Activated gamma-delta T cell treated with Interleukin-2 at 50 U/mL for 16 hours (primary cell): ENCODE results near the gene QRFPR.
A peak's percentile ranks its signal among the peaks of the same experiment; 100 is the strongest.
"Not testable (repeated sequence)": the region's sequence is repeated elsewhere in the genome, so short reads cannot be mapped to it uniquely, and the experiment has no call there.

Source experiments
- DNase-seq: peaks from one replicate; pipeline ENCODE4 v3.0.0-alpha.2; 2020

Gene QRFPR

DNA sequence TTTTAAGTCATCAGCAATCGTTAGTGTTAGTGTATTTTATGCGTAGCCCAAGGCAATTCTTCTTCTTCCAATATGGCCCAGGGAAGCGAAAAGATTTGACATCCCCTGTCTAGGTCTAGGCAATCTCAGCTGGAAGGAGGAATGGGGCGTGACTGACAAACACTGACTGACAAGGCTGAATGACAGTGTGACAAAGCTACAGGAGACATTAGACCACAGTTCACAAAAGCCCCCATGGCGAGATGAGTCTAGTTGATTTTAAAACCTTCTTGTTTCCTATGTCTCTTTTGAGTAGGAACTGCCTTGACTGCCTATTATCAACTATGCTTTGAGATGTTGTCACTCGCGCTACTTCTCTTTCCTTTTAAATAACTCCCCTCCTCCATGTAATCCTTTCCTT, 42.3 kb downstream of the QRFPR start:
- no peak for DNase-seq

GRCh38 chr4:121336706-121337105, 44.1 kb downstream of the QRFPR start:
- no peak for DNase-seq

DNA sequence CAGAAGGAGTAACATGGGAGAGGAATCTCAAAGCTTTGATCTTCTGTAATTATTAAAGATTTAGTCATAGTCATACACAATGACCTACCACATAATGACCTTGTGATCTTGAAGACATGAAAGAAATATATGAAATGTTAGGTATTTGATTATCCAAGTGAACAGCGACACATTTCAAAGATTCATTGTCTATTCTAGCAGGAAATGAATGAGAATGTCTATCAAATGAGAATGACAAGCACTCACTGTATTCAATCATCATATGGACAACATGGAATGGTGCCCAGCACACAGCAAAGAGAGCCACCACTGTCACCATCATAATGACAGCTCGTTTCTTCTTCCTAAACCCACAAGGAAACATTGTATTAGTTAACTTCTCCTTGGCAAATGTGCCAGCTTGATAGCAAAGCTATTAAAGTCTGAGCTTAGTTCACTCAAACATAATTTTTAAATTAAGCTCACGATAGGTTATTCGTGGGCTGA, 50.6 kb downstream of the QRFPR start:
- no peak for DNase-seq

GRCh38 chr4:121326597-121326996, 54.2 kb downstream of the QRFPR start:
- no peak for DNase-seq

- no peak for DNase-seq
Measured at GRCh38 chr4:121324331-121324730, 56.5 kb downstream of the QRFPR start.

DNA sequence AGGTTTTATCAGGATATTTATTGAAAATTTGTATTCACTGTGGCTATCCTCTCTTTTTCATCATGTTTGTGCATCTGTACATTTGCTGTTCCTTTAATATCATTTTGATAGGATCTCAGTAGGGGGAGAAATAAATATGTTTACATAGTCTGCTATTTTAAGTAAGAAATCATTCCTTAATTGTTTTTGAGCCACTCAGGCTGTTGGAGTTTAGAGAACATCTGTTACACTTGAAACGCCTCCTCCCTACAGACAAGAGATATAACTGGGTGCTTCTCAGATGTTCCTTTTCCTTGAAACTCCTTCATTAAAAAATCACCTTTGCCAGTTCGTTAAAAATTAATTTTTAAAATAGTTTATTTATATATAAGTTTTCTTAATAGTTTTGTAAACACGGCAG, 59.4 kb downstream of the QRFPR start:
- no peak for DNase-seq

DNA sequence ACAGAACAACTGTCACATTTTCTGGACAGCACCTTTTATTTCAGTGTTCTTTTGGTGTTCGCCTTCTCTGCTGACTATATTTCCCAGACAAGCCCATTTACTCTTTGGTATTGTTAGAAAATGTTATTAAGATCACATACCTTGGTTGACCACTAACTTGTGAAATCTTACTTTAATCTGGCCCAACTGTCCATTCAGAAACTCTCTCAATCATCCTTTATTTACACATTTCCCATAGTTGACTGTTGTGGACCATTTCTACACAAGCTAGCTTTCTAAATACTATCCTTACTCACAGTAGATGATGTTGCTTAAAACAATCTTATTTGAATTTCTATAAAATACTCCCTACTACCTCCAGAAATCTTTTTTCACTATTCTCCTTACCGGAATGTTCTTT, 64.7 kb downstream of the QRFPR start:
- no peak for DNase-seq

DNA sequence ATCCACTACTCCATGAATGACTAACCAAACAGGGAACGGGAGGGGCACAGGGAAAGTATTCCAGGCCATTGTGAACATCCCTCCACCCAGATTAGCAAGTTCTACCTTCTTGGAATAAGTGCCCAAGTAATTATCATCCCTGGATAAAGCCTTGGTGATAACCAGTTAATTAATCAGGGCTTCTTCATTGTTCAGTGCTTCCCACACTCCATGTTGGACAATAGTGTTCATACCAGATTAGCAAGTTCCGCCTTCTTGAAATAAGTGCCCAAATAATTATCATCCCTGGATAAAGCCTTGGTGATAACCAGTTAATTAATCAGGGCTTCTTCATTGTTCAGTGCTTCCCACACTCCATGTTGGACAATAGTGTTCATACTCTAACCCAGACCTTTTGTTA, 67.4 kb downstream of the QRFPR start:
- not testable (repeated sequence) for DNase-seq

DNA sequence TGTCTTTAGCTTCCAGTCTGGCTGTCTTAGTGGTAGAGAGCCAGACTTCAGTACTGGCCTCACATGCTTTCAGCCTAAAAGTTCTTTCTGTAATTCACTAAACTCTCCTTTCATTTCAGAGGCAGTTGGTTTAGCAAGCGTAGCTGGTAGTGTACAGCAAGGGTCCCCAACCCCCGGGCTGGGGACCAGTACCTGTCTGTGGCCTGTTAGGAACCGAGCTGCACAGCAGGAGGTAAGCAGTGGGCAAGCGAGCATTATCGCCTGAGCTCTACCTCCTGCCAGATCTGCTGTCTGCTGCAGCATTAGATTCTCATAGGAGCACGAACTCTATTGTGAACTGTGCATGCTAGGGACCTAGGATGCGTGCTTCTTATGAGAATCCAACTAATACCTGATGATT, 72.0 kb downstream of the QRFPR start:
- no peak for DNase-seq

DNA sequence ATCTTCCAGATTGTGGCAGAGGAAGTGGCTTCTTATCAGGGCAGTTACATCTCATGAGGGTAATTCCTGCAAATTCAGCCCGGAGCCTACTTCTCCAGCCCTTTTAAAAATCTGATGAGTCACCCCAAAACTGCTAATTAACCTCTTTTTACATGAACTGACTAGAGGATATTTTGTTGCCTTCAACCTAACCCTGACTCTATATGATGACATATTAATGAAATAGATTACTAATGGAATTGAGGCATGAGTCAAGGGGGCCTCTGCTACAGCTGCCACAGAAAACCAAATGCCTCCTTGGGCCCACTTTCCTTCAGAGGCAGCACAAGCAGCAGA, 72.5 kb downstream of the QRFPR start:
- DNase-seq = no peak

GRCh38 chr4:121307445-121308327, 73.1 kb downstream of the QRFPR start:
- DNase-seq = peak; percentile 27

- no peak for DNase-seq
Measured at GRCh38 chr4:121306931-121307330, 73.9 kb downstream of the QRFPR start.

DNA sequence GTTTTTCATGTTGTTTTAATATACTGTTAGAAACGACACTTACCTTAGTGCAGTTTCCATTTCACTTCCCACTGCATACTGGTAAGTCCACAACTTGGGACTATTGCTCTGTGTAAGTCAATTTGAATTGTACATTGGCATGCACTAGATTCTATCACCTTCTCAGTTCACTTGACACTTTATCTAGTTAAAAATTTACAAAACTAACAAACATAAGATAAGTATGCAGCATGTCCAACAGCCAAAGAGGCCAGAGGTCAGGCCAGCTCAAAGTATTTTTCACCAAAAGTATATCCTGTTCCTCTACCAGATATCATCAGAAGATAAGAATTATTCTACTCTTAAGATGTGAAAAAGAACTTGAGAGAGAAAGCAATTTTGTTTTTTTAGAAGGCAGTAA, 75.9 kb downstream of the QRFPR start:
- DNase-seq = no peak

DNA sequence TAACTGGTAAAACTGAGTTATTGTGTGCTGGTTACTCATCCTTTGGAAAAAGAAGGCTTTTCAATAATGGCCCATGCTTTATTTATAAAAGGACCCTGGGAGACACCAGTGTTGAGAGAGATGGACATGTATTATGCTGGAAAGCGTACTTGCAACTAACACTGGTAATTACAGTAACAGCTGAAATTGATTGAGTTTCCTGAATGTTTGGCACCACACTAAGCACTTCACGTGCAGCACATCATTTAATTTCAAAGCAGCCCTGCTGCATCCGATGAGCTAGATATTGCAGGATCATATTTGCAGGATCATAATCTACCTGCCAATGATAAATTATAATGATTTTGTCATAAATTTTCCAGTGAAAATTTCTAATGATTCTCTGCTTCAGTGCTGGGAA, 81.5 kb downstream of the QRFPR start:
- DNase-seq = no peak

- no peak for DNase-seq
Measured at GRCh38 chr4:121283319-121283718, 97.5 kb downstream of the QRFPR start.

DNA sequence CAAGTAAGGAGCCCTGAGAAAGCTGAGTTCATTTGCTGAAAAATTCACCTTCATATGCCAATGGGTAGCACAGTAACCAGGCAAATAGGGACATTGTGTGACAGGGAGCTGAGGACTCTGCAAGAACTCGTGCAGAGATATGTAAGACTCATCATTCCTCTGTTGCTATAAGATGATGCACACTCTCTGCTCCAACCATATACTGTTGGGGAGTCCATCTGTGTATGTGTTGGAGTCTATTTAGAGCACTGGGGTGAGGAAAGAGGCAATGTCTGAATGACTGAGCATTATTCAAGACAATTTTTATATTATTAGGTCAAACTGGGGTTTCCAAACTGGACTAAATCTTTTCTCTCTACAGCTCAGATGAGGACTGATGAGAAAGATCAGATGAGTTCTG, 100.4 kb downstream of the QRFPR start:
- DNase-seq = no peak

GRCh38 chr4:121278811-121279368, 101.9 kb downstream of the QRFPR start:
- no peak for DNase-seq
